GM19043 (cell line): Measurements from ENCODE around the gene STING1.
"Not testable (repeated sequence)": the region's sequence is repeated elsewhere in the genome, so short reads cannot be mapped to it uniquely, and the experiment has no call there.

Source experiments
- ATAC-seq: cut with Tn5 transposase; IDR thresholded peaks from one replicate; pipeline ENCODE4 v1.9.1; 2021; ENCODE audit warnings: low read depth; ENCODE audit not compliant: unreplicated experiment

The STING1 gene

DNA sequence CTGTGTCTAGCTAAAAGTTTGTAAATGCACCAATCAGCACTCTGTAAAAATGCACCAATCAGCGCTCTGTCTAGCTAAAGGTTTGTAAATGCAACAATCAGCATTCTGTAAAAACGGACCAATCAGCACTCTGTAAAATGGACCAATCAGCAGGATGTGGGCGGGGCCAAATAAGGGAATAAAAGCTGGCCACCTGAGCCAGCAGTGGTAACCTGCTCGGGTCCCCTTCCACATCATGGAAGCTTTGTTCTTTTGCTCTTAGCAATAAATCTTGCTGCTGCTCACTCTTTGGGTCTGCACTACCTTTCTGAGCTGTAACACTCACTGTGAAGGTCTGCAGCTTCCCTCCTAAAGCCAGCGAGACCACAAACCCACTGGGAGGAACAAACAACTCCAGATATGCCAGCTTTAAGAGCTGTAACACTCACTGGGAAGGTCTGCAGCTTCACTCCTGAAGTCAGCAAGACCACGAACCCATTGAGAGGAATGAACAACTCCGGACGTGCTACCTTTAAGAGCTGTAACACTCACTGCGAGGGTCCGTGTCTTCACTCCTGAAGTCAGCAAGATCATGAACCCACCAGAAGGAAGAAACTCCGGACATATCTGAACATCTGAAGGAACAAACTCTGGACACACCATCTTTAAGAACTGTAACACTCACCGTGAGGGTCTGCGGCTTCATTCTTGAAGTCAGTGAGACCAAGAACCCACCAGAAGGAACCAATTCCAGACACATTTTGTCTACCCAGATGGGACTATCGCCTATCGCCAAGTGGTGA is 20.7 kb upstream of the STING1 start:
- ATAC-seq = not testable (repeated sequence)

DNA sequence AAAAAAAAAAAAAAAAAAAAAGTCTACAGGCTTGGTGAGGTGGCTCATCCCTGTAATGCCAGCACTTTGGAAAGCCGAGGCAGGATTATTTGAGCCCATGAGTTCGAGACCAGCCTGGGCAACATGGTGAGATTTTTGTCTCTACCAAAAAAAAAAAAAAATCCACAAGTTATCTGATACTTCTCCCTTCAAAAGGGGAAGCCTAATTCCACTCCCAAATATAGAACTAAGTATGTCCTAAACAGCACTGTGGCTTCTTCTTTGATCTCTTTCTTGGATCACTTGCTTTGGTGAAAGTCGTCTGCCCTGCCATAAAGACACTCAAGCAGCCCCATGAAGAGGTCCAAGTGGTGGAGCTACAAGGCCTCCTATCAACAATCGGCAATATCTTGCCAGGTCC is 18.8 kb upstream of the STING1 start:
- no peak for ATAC-seq

DNA sequence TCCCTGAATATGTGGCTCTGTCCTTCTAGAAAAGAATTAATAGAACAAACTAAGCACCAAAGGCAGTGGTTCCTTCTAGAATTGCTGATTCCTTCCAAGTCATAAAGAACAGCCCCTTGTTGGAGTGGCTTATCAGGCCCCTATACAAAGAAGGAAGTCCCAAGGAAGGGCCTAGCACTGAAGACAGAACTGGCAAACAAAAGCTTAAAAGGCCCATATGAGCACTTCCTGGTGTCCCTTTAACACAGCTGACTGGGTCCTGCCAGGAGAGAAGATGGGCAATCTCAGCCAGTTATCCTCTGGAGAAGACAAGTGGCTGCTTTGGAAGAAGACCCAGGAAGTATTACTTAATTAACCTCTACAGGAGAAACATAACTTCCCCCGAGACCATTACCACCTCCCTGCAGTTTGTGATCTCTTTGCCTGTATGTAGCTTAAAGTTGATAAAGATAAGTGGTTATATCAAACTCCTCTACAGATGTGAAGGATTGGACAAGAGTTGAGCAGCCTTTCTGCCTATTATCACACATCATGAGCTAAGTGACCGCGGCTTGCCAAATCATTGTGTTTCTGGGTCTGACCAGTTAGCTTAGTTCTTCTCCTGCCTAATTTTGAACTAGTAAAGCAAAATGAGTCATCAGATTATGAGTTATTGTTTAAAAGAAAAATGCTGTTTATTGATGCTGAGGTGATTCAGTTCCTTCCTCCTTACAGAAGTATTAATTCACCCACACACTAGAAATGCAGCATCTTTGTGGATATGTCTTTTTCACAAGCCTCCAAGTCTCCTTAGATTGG is 13.3 kb upstream of the STING1 start:
- no peak for ATAC-seq

DNA sequence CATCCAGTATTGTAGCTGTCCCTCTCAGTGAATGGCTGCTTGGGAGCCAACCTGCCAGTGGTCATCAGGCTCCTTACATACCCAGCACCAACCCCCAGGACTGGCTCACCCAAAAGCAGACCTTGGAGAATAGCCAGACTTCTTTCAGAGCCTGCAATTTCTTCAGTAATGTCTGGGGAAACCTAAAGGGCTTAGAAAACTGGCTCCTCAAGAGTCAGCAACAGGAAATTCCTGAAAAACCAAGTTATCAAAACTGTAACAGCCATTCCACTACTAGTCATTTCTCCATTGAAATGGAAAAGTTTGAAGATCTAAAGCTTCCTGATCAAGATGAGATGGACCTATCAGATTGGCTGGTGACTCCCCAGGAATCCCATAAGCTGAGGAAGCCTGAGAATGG is 12.3 kb upstream of the STING1 start:
- ATAC-seq = no peak

DNA sequence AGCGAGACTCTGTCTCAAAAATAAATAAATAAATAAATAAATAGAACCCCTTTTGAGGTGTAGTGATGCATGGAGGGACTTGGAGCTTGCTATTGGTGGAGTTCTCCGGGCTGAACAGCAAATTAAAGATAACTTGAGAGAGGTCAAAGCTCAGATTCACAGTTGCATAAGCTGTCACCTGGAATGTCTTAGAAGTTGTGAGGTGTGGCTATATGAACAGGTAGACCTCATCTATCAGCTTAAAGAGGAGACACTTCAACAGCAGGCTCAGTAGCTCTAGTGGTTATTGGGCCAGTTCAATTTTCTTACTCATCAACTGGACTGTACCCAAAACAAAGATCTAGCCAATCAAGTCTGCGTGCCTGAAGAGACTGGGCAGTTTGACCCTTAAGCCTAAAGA is 11.7 kb upstream of the STING1 start:
- ATAC-seq = no peak

DNA sequence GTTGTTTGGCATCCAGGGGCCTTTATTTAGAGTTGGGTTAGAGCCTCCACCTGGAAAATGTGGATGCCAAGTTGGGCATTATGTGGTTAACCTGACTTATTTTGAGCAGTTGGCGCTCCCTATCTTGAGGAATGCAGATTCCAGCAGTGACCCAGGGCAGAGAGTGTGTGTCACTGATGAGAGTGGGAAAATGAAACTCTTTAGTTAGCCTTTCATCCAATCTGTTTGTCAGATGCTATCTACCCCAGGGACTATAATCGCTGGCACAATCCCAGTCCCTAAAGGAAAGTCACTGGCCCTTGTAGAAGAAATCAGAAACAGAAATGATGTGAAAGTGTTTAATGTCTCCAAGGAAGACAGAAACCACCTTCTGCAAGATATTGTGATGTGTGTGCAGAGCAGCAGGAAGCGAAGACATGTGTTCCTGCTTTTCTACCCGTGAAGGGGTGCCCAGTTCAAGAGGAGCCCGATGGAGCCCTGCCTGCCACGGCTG is 10.2 kb upstream of the STING1 start:
- ATAC-seq = no peak

DNA sequence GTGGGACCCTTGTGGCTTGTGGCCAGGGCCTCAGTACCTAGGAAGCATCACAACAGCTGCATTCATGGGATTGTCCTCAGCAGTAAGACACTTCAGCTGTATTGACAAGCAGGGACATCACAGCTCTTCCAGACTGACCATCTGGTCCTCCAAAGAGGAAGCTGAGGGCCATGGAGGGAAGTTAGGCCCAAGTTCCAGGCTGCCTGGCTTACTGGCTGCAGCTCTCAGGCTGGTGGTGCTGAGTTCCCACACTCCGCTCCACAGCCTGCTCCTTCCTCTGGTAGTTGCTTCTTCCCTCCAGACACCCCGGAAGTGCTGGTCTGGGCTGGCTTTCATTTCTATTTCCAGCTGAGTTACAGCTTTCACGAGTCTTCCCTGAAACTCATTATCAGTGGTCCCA is 5.7 kb upstream of the STING1 start:
- no peak for ATAC-seq

DNA sequence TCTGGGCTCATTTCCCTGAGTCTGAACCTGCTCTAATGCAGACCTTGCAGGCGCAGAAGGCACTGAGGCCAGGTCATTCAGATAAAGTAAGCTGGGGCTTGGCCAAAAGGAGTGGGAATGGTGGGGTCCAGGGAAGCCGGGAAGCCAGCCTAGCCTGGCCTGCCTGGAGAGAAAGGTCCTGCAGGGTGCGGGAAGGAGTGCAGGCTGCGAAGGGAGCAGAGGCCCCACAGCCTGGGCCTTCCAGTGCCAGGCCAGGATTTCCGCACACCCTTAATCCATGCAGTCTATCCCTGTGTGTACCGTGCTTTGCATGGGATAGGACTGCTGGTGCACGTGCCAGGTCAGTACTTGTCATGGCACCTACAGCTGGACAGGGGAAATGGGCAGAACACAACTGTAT is 3.6 kb upstream of the STING1 start:
- no peak for ATAC-seq

DNA sequence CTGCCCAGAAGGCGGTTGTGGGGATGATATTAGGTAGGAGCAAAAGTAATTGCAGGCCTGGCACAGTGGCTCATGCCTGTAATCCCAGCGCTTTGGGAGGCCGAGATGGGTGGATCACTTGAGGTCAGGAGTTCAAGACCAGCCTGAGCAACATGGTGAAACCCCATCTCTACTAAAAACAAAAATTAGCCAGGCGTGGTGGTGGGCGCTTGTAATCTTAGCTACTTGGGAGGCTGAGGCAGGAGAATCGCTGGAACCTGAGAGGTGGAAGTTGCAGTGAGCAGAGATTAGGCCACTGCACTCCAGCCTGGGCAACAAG is 291 bp upstream of the STING1 start:
- ATAC-seq = not testable (repeated sequence)

DNA sequence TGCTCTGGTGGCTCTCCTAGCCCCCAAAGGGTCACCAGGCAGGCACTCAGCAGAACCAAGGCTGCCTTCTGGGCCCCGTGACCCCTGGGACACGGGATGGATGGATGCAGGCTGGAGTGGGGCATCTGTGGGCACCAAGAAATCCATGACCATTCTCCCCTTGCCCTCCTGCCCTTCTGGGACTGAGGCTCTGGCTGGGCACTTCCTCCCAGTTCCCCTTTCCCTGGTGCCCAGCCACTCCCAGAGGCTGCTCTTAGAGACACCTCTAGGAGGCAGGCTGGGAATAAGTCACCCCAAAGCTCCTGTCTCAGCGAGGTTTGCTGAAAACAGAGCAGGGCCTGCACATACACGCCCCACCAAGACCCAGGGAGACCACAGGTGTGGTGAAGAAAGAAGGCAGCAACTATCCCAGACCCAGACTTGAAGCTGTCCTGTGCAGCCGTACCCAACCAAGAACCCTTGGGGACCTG is 943 bp downstream of the STING1 start:
- no peak for ATAC-seq

DNA sequence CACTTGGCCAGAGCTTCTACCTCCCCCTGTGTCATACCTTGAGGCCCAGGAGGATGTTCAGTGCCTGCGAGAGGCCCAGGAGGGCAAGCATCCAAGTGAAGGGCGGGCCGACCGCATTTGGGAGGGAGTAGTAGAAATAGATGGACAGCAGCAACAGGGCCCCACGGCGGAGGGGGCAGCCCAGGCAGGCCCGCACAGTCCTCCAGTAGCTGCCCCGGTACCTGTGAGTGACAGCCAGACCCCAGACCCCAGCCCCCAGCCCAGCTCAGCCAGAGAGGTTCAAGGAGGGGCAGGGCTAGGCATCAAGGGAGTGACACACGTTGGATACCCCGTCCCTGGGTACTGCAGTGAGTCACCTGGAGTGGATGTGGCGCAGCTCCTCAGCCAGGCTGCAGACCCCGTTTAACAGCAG is 1.4 kb downstream of the STING1 start:
- no peak for ATAC-seq

DNA sequence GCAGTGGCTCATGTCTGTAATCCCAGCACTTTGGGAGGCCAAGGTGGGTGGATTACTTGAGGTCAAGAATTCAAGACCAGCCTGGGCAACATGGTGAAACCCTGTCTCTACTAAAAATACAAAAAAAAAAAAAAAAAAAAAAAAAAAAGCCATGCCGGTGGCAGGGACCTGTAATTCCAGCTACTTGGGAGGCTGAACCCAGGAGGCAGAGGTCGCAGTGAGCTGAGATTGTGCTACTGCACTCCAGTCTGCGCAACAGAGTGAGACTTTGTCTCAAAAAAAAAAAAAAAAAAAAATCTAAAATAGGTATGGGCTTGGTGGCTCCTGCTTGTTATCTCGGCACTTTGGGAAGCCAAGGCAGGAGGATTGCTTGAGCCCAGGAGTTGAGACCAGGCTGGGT is 2.8 kb downstream of the STING1 start:
- ATAC-seq = not testable (repeated sequence)

DNA sequence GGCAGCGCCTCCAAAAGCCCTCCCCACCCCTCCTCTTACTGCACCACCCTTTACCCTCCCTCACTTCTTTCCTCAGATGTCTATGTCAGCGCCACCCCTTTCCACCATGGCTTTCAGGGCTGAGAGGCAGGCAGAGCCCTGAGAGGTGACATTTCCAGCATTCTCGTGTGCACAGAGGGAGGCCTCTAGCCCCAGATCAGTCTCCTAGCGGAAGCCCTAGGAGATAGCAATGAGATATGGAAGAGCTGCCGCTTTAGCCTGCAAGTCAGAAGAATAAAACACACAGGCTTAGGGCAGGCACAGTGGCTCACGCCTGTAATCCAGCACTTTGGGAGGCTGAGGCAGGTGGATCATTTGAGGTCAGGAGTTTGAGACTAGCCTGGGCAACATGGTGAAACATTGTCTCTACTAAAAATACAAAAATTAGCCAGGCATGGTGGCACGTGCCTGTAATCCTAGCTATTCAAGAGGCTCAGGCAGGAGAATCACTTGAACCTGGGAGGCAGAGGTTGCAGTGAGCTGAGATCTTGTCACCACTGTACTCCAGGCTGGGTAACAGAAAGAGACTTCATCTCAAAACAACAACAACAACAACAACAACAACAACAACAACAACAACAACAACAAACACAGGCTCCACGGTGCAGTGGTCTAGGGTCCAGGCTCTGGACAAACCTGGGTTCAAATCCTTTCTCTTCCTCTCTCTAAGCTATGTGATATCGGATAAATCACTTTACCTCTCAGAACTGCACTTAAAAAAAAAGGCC is 3.7 kb downstream of the STING1 start:
- ATAC-seq = not testable (repeated sequence)

DNA sequence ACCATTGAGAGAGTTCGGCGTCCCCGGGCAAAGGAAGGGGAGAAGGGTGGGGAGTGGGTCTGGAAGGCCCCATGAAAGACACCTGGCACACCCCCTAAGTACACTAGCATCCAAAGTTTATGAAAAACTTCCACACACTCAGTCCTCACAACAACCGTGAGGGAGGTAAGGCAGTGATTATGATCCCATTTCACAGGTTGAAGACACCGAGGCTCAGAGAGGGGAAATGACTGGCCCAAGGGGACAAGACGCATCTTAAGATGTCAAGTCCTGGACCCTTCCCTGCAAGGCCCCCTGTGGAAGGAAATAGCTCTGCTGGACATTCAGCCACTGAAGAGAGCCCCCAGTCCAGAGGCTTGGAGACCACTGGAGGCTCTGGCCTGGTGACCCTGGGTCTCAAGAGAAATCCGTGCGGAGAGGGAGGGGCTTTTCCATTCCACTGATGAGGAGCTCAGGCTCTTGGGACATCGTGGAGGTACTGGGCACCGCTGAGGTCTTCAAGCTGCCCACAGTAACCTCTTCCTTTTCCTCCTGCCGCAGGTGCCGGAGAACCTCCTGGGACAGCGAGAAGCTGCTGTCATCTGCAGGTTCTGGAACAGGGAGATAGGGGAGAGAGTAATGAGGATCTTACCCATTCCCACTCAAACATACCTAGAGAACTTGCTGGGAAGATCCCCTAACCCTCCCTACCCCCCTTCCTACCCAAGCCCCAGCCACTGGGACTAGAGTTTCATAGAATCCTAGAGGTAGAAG is 6.5 kb downstream of the STING1 start:
- no peak for ATAC-seq

DNA sequence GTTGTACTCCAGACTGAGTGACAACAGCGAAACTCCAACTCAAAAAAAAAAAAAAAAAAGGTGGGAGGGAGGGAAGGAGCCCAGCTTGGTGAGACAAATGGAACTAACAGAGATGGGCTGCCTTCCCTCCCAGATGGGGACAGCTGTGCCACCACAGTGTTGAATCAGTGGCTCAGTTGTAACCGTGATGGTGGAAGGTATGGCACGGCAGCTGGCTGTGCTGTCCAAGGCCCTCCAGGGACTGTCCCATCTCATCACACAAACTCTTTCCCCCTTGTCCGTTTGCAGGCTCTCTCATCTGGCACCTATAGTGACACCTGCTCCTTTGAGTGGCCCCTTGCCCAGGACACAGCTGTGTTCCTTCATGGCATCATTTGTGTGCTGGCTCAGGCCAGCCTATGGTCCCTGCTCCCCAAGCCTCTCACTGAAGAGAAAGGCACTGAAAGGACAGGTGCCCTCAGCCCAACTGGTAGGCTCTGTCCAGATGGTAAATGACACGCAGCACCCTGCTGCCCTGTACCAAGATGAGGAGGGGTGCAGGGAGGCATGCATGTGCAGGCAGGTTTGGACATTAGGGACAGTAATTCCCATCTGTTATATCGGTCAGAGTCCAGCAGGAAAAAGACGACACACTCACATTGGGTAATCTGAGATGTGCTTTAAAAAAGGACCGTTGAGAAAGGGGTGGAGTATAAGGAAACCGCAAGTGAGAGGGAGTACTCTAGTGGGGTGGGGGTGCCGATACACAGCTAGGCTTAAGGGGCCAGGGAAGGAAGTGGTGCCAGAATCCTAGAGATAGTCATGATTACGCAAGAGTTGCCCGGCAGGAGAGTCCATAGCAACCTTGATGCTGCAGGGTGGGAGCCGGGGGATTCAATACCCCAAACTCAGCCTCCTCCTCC is 7.4 kb downstream of the STING1 start:
- no peak for ATAC-seq

DNA sequence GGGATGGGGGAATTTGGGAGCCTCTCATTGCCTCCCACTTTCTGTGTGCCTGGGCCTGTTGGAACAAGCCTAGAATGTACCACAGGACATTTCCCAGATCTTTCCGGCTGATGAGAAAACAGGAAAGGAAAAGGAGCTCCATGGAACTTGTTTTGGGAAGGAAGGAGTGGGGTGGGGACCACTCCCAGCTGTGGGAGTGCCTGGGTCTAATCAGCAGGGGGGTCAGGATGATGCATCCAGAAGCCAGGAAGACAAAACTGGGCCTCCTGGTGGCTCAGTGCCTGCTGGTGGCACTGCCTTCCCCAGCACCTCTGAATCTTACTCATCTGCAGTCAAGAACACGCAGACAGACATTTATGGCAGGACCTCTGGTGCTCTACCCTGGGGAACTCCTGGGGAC is 9.0 kb downstream of the STING1 start:
- no peak for ATAC-seq

DNA sequence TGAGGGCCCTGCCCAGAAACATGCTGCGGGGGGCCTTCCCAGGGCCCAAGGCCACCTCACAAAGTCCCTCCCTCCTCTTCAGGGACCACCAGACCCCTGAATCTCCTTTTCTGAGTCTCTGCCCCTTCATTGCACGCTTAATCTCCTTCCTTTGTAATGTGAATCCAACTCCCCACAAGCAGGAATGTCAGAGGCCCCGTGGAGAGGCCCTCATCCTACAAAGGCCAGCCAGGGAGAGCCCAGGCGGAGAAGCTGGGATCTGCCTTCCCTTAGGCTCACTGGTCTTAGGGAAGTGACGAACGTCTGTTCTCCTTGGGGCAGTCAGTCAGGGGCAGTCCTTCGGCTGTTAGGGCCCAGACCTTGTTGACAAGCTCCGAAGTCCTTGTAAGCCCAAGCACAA is 9.5 kb downstream of the STING1 start:
- no peak for ATAC-seq

DNA sequence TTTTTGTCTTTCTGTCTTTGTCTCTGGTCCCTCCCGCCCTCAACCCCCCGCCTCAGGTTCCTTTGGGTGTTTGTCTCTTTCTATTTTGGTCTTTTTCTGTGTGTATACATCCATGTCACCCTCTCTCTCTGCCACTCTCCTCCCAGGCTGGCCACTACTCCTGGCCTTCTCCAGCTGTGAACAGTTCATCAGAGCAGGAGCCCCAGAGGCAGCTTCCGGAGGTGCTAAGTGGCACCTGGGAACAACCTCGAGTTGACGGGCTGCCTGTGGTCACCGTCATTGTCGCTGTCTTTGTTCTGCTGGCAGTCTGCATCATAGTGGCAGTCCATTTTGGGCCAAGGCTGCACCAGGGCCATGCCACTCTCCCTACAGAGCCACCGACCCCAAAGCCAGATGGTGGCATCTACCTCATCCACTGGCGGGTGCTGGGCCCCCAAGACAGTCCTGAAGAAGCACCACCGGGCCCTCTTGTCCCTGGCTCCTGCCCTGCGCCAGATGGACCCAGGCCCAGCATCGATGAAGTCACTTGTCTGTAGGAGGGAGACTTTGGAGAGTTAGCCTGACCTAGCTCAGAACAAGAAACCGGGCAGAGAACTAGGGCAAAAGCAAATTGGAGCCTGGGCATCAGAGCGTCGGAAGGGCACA is 10.1 kb downstream of the STING1 start:
- no peak for ATAC-seq

DNA sequence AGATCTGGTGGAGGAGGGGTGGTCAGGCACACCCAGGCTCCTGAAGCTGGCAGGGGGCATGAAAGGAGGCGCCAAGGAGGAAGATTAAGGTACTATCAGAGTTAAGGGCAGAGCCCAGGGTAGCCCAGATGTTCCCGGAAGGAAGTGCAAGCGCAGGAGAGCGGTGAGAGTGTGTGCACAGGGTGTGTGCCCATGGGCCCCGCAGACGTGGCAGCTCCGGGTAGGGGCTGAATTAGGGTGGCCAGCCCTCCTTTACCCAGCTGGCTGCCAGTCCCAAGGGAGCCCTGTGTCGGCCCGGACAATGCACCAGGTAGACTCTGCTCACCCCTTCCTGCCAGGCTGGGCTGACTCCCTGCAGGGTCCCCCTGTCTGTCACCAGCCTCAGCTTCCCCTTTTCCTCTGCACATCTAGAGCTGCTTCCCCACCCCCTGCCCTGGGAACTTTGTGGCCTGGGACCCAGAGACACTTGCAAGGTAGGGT is 11.7 kb downstream of the STING1 start, which contains the start of gene SMIM33:
Gene SMIM33 (plus strand): TSS at position 184 of the 480 bp plus-strand sequence. CDS start 118 bp downstream, at position 302.
- ATAC-seq = no peak
